NCI-H345 (cell line): ENCODE data around the gene CAMK2A.

Experiments used
- DNase-seq: peaks from one replicate; lab custom pipeline; 2025; lab: John Stamatoyannopoulos, UW

Gene CAMK2A

DNA sequence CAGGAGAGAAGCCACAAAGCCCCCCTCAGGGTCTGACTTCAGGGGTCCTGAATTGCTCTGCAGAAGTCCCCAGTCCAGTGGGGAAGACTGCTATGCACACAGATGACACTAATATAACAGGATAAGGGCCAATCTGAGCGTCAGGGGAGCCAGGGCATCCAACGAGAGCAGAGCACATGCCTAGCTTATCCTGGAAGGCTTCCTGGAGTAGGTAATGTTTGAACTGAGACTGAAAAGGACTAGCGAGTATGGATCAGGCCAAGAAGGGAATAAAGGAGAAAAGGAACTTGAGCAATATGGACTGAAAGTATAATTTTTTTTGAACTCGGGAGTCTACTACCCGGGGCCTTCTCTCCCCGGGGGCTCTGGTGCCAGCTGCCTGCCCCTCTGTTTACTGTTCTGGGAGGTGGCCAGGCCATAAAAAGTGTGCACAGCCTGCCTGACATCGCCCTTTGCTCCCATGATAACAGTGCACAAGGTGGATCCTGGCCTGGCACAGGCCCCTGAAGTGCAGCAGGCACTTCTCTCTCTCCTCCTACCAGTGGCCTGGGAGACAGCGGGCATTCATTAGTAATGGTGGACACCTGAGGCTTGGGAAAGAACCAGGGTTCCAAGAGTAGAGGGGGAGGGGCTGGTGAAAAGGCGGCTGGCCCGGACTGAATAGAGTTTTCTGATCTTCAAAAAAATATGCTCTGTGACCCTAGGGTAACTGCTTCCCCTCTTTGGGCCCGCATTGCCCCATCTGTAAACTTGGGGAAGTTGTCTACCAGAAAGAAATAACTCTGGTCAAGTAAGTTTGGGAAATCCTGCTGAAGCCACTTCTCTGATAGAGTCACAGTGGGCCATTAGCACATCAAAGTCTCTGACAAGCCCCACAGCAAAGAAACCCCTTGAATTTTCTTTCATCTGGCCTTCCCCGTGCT is 104.3 kb downstream of the CAMK2A start:
- no peak for DNase-seq

DNA sequence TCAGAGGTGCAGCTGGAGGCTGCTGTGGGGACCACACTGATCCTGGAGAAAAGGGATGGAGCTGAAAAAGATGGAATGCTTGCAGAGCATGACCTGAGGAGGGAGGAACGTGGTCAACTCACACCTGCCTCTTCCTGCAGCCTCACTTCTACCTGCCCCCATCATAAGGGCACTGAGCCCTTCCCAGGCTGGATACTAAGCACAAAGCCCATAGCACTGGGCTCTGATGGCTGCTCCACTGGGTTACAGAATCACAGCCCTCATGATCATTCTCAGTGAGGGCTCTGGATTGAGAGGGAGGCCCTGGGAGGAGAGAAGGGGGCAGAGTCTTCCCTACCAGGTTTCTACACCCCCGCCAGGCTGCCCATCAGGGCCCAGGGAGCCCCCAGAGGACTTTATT is 105.6 kb downstream of the CAMK2A start:
- DNase-seq, result no peak

GRCh38 chr5:150183436-150183835 is 106.1 kb downstream of the CAMK2A start:
- DNase-seq, result no peak

- no peak for DNase-seq
Measured at GRCh38 chr5:150182774-150183173, 106.8 kb downstream of the CAMK2A start.

- no peak for DNase-seq
Measured at GRCh38 chr5:150181766-150182545, 107.6 kb downstream of the CAMK2A start.

- DNase-seq, result no peak
Measured at GRCh38 chr5:150181027-150181426, 108.5 kb downstream of the CAMK2A start.

DNA sequence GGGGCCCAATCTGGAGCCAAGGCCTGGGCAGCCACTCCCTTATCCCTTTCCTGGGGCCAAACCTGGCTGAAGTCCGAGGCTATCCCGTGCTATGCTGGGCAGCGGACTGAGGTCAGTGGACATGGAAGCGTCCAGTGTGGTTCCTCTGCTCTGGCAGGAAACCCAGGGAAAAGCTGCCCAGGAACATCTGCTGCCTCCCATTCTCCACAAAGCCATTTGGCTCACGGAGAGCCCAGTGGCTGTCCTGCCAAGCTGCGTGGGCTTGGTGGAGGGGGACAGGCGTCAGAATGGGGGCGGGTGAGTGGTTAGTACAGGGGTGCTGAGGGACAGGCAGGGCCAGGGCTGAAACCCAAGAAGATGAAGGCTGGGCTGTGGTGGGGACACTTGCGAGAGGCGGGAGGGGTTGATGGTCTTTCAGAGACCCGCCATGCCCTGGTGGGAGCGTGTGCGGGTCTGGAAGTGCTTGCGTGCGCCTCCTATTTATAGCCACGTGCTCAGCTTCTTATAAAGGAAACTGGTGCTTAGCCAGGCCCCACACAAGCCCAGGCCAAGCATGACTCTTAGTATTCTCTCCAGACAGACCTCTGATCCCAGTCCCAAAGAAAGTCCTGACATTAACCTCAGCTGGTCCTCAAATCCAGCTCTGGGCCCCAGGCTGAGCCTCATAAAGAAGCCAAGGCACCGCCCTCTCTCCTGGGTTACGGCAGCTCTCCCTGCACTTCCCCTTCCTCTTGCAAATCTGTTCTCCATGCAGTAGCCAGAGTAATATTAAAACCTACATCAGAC is 109.1 kb downstream of the CAMK2A start:
- no peak for DNase-seq

DNA sequence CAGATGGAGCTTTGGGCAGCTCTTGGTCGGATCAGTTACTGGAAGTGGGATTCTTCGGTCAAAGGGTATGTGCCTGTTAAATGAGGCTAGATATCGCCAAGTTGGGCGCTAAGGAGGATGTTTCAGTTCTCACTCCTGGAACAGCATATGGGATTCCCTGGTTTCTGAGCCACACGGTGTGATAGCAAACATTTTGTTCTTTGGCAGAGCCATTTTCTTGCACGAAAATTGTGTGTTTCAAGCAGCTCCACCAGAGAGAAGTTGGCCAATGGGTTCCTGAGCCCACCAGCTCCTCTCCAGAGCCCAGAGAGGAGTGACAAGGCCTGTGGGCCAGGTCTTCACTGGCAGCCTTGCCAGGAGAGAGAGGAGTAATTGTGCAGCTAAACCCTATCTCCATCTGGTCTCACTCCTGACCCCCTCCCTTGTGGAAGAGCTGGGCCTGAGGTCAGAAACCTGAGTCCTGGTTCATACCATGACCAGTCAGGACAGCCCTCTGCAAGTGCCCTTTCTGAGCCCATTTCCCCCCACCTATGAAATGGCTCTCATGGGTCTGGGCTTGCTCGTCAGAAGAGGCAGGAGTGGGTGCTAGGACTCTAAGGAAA is 110.5 kb downstream of the CAMK2A start:
- no peak for DNase-seq

DNA sequence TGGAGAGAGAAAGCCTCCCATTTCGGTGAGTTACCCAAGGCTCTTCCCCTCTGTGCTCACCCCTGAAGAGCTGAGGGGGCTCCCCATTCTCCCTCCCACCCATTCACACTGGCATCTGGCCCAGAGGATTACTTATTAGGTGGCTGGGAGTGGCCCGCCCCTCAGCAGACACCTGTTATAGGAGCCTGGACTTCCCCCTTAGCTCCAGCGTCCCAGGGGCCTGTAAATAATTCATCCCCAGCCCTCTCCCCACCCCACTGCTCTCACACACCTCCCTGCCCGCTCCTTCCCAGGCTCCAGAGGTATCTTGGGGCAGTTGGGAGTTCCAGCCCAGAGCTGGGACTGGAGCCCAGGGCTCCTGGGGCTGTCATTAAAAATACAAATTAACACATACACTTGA is 111.3 kb downstream of the CAMK2A start:
- no peak for DNase-seq

- no peak for DNase-seq
Measured at GRCh38 chr5:150177721-150178120, 111.9 kb downstream of the CAMK2A start.

GRCh38 chr5:150176745-150177477 is 112.7 kb downstream of the CAMK2A start:
- no peak for DNase-seq

- no peak for DNase-seq
Measured at GRCh38 chr5:150175536-150175935, 114.0 kb downstream of the CAMK2A start.

- no peak for DNase-seq
Measured at GRCh38 chr5:150175076-150175475, 114.5 kb downstream of the CAMK2A start.

DNA sequence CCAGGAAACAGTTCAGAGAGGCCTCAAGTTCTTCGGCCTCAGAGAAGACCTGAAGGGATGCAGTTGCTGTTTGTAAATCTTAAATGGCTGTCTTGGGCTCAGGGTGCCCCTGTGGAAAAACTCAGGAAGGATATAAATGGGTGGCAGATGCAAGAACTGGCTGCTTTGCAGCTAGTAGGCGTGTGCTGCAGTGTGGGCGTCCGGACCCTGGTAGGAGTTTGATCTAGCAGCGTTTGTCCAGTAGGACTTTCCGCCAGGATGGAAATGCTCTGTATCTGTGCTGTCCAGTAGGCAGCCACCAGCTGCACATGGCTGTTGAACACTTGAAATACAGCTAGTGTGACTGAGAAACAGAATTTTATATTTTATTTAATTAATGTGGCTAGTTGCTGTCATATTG is 115.3 kb downstream of the CAMK2A start:
- DNase-seq, result no peak

DNA sequence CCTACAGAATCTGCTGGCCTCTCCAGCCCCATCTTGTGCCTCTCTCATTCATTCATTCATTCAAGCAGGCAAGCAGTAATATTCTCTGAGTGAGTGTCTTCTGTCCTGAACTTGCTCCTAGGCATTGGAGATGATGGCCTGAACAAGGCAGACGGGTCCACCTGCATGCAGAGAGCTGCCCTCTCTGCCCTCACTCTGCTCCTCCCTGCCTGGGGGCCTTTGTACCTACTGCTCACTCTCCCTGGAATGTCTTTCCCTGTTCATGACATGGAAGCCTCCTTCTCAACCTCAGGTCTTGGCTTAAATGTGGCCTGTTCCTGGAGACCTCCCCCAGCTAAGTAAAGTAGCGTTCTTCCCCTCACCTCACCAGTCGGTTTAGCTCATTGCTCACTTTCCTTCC is 116.4 kb downstream of the CAMK2A start:
- no peak for DNase-seq

DNA sequence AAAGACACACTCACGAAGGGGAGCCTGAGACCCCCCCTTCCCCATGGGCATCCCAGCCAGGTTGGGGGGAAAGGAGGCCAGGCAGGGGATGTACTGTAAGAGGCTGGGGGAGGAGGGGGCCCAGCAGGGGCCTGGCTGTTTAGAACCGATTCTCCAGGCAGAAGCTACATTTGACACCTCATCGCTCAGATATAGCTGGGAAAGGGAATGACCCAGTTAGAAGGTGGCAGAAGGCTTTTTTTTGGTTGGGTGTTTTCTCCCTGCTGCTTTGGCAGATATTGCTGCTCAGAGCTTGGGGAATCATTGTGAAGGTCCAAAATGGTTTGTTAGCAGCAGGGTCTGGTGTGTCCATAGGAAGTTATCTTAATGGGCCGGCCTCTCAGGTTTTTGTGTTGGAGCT is 117.0 kb downstream of the CAMK2A start:
- no peak for DNase-seq

DNA sequence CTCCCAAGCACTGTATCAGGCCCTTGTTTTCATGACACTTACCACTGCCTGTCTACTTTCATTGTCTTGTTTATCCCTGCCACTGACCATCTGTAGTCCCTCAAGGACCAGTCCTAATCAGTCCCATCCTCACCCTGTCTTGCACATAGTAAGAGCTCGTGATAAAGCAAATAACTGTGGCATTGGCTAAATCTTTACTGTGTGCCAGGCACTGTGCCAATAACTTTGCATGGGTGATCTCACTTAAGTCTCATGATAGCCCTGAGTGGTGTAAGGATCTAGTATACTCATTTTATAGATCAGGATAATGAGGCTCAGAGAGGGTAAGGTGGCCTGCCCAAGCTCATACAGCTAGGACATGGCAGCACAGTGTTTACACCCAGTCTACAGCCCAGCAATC is 117.4 kb downstream of the CAMK2A start:
- DNase-seq, result no peak
